Measurements from ENCODE around the gene ZNF793. TPM values are rescaled to one million over a fixed set of nuclear protein-coding genes. Genes with fewer than 3 reads are reported as not detected.

The ZNF793 gene
- total RNA-seq, result 1 to 10 TPM; 1.2 to 3.5 (median 1.3) TPM

GRCh38 chr19:37506387-37507166, at the start of gene ZNF793:
Gene ZNF793 (plus strand): TSS chr19:37506939. CDS start chr19:37523440, 16,501 bp downstream.
- TF ChIP-seq CTCF (IDR thresholded peaks at IDR 0.05), result no peak
- ATAC-seq (ENCODE audit: low FRiP score), result peak; percentile 84
- DNase-seq (ENCODE audit: low spot score), result peak; percentile 55

GRCh38 chr19:37466277-37466797, 40.4 kb upstream of the ZNF793 start:
- TF ChIP-seq CTCF (IDR thresholded peaks at IDR 0.05), result no peak
- no peak for ATAC-seq (ENCODE audit: low FRiP score)
- DNase-seq (ENCODE audit: low spot score), result no peak

- no peak for TF ChIP-seq CTCF (IDR thresholded peaks at IDR 0.05)
- DNase-seq (ENCODE audit: low spot score), result peak; percentile 61
- peak; percentile 84 for ATAC-seq (ENCODE audit: low FRiP score)
These were observed 39.7 kb upstream of the ZNF793 start, which contains the start of gene ZNF569 for GRCh38 chr19:37466798-37467607. Gene ZNF569 (minus strand): TSS chr19:37467444. CDS start chr19:37444921, 22,523 bp downstream.

- TF ChIP-seq CTCF (IDR thresholded peaks at IDR 0.05), result no peak
- ATAC-seq (ENCODE audit: low FRiP score) (no peak), DNase-seq (ENCODE audit: low spot score) (peak; percentile 23)
These were observed 39.1 kb upstream of the ZNF793 start for GRCh38 chr19:37467608-37468090.

- DNase-seq (ENCODE audit: low spot score) (peak; percentile 59), ATAC-seq (ENCODE audit: low FRiP score) (peak; percentile 88)
- TF ChIP-seq CTCF (IDR thresholded peaks at IDR 0.05), result no peak
These were observed 37.6 kb upstream of the ZNF793 start, which contains the start of gene ZNF570 for GRCh38 chr19:37468961-37469777. Gene ZNF570 (plus strand): TSS chr19:37469356. CDS start chr19:37470355, 999 bp downstream.

GRCh38 chr19:37470216-37470615, 36.5 kb upstream of the ZNF793 start:
- no peak for ATAC-seq (ENCODE audit: low FRiP score)
- DNase-seq (ENCODE audit: low spot score), result no peak
- no peak for TF ChIP-seq CTCF (IDR thresholded peaks at IDR 0.05)

Data from omental fat pad (tissue), 4 donors.